ENCODE measurements around the gene CT45A3. TPM values are rescaled to one million over a fixed set of nuclear protein-coding genes. Genes with fewer than 3 reads are reported as not detected.

The CT45A3 gene
- total RNA-seq, 2 experiments from 2014 or later, result not detected

Other genes starting within 250 kb of the CT45A3 start
- 10 to 100 TPM; 21.2 to 22.7 TPM for gene INTS6L, start 247.5 kb downstream of the CT45A3 start, total RNA-seq
- gene CT45A1, start 54.6 kb downstream of the CT45A3 start, total RNA-seq, result not detected
- not detected for gene CT45A5, start 17.3 kb upstream of the CT45A3 start, total RNA-seq
- gene CT45A6, start 34.6 kb upstream of the CT45A3 start, total RNA-seq, result not detected
- not detected for gene CT45A2, start 51.8 kb upstream of the CT45A3 start, total RNA-seq
- gene CT45A7, start 69.1 kb upstream of the CT45A3 start, total RNA-seq, result not detected
- not detected for gene CT45A8, start 86.3 kb upstream of the CT45A3 start, total RNA-seq
- not detected for gene CT45A9, start 103.6 kb upstream of the CT45A3 start, total RNA-seq
- not detected for gene CT45A10, start 125.3 kb upstream of the CT45A3 start, total RNA-seq
- gene SAGE1, start 125.5 kb upstream of the CT45A3 start, total RNA-seq, result not detected
- gene MMGT1, start 205.8 kb upstream of the CT45A3 start, total RNA-seq, result 10 to 100 TPM; 20.6 to 21.4 TPM
- 10 to 100 TPM; 14.3 to 14.5 TPM for gene SLC9A6, start 217.2 kb upstream of the CT45A3 start, total RNA-seq